ENCODE results near the gene MSH5.

DNA sequence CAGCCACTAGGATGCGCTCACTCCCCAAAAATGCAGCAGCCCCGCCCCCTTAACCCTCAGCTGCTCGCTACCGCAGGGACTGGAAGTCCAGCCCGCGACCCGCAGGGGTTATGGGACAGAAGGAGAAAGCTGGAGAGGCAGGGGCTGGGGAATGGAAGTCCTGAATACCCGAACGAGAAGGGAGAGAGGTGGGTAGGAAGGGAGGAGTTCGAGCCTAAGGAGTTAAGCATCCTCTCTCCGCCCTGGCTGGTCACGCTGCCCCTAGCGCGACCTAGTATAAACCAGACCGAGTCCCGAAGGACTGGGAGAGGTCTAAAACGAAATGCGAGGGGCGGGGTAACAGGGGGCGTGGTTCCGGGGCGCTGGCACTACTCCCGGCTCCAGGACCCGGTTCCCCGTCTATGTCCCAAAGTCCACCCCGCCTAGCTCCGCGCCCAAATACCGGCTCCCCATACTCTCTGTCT is 10.3 kb upstream of the MSH5 start:
- TF ChIP-seq EZH2 (IDR thresholded peaks at IDR 0.05; ENCODE audit: borderline replicate concordance, low read length), result no peak
- TF ChIP-seq, protein P1, sequence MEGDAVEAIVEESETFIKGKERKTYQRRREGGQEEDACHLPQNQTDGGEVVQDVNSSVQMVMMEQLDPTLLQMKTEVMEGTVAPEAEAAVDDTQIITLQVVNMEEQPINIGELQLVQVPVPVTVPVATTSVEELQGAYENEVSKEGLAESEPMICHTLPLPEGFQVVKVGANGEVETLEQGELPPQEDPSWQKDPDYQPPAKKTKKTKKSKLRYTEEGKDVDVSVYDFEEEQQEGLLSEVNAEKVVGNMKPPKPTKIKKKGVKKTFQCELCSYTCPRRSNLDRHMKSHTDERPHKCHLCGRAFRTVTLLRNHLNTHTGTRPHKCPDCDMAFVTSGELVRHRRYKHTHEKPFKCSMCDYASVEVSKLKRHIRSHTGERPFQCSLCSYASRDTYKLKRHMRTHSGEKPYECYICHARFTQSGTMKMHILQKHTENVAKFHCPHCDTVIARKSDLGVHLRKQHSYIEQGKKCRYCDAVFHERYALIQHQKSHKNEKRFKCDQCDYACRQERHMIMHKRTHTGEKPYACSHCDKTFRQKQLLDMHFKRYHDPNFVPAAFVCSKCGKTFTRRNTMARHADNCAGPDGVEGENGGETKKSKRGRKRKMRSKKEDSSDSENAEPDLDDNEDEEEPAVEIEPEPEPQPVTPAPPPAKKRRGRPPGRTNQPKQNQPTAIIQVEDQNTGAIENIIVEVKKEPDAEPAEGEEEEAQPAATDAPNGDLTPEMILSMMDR (conservative IDR thresholded peaks at IDR 0.05 in 1 of 2, IDR thresholded peaks at IDR 0.05 in 1 of 2; ENCODE audit: extremely low read depth in 1 of 2, insufficient read depth in 1 of 2, low read depth in 1 of 2, low read length in 2 of 2), result no peak
